Neural cell (in vitro differentiated cells): ENCODE results near the gene KISS1R. TPM values are rescaled to one million over a fixed set of nuclear protein-coding genes. Genes with fewer than 3 reads are reported as not detected.

Experiments used
- H2AFZ ChIP-seq: fragments of 200-600, 300-800 bp; sonication (generic), shearing (Covaris generic); 2 replicates; pipeline ENCODE4 v1.6.0; 2014; ENCODE audit warnings: low read depth, mild to moderate bottlenecking, antibody characterized with exemption, low read length, moderate library complexity
- H3F3A ChIP-seq: fragments of 200-600 bp; shearing (Covaris generic); 2 replicates; pipeline ENCODE4 v1.6.1; 2016; ENCODE audit warnings: mild to moderate bottlenecking, moderate library complexity, mixed read lengths, antibody characterized with exemption, low read length; ENCODE audit not compliant: insufficient read depth, poor library complexity, severe bottlenecking
- H3K27ac ChIP-seq: fragments of 200-600, 300-800 bp; sonication (generic), shearing (Covaris generic); 2 replicates; pipeline ENCODE4 v1.5.1; 2014; ENCODE audit warnings: mild to moderate bottlenecking, low read length, moderate library complexity
- H3K27me3 ChIP-seq: fragments of 300-800, 200-600 bp; sonication (generic), shearing (Covaris generic); 2 replicates; pipeline ENCODE4 v1.6.0; 2014; ENCODE audit warnings: mild to moderate bottlenecking, low read depth, low read length, moderate library complexity; ENCODE audit not compliant: insufficient read depth
- H3K36me3 ChIP-seq: fragments of 300-800, 200-600 bp; sonication (generic), shearing (Covaris generic); 2 replicates; pipeline ENCODE4 v1.5.1; 2014; ENCODE audit warnings: mild to moderate bottlenecking, antibody characterized with exemption, low read length, moderate library complexity; ENCODE audit not compliant: insufficient read depth
- H3K4me2 ChIP-seq: fragments of 300-800, 200-600 bp; sonication (generic), shearing (Covaris generic); 2 replicates; pipeline ENCODE4 v1.6.0; 2014; ENCODE audit warnings: mild to moderate bottlenecking, low read length
- H3K4me3 ChIP-seq: fragments of 300-800, 200-600 bp; sonication (generic), shearing (Covaris generic); 2 replicates; pipeline ENCODE4 v1.5.1; 2014; ENCODE audit warnings: mild to moderate bottlenecking, low read length, moderate library complexity
- H3K79me2 ChIP-seq: fragments of 200-600 bp; shearing (Covaris generic); replicated peaks from 2 replicates; pipeline ENCODE4 v1.6.0; 2014; ENCODE audit warnings: mild to moderate bottlenecking, low read length, moderate library complexity; ENCODE audit not compliant: insufficient read depth
- H3K9ac ChIP-seq: fragments of 300-800, 200-600 bp; sonication (generic), shearing (Covaris generic); 2 replicates; pipeline ENCODE4 v1.6.1; 2016; ENCODE audit warnings: mild to moderate bottlenecking, low read length, mixed read lengths
- H3K9me2 ChIP-seq: fragments of 200-600 bp; shearing (Covaris generic); 2 replicates; pipeline ENCODE4 v1.6.1; 2016; ENCODE audit warnings: mild to moderate bottlenecking, low read length, mixed read lengths; ENCODE audit not compliant: insufficient read depth
- H3K9me3 ChIP-seq: fragments of 200-600, 300-800 bp; sonication (generic), shearing (Covaris generic); 2 replicates; pipeline ENCODE4 v1.6.1; 2016; ENCODE audit warnings: mild to moderate bottlenecking, mixed run types, low read length, moderate library complexity, mixed read lengths
- H4K20me1 ChIP-seq: fragments of 200-600 bp; shearing (Covaris generic); 2 replicates; pipeline ENCODE4 v1.6.1; 2016; ENCODE audit warnings: mild to moderate bottlenecking, mixed run types; ENCODE audit not compliant: insufficient read depth
- EP300 ChIP-seq: fragments of 450-650 bp; conservative IDR thresholded peaks from 2 replicates; pipeline ENCODE4 v1.6.1; 2014; ENCODE audit warnings: antibody characterized with exemption, mild to moderate bottlenecking, moderate library complexity; ENCODE audit not compliant: poor library complexity, severe bottlenecking
- EZH2 ChIP-seq: fragments of 200-600, 300-800 bp; shearing (Covaris generic), sonication (generic); IDR thresholded peaks from 2 replicates; pipeline ENCODE4 v1.6.1; 2014; ENCODE audit warnings: antibody characterized with exemption, low read length, borderline replicate concordance, mild to moderate bottlenecking; ENCODE audit not compliant: insufficient read depth, poor library complexity, severe bottlenecking
- MXI1 ChIP-seq: fragments of 450-650 bp; conservative IDR thresholded peaks from 2 replicates; pipeline ENCODE4 v1.6.1; 2014; ENCODE audit warnings: antibody characterized with exemption, mild to moderate bottlenecking; ENCODE audit not compliant: poor library complexity, severe bottlenecking
- POLR2AphosphoS5 ChIP-seq: IDR thresholded peaks from 2 replicates; pipeline ENCODE4 v1.6.1; 2012
- RAD21 ChIP-seq: fragments of 450-650 bp; conservative IDR thresholded peaks from 2 replicates; pipeline ENCODE4 v1.6.1; 2014; ENCODE audit warnings: antibody characterized with exemption, mild to moderate bottlenecking, moderate library complexity
- SMC3 ChIP-seq: fragments of 450-650 bp; conservative IDR thresholded peaks from 2 replicates; pipeline ENCODE4 v1.6.1; 2014; ENCODE audit warnings: antibody characterized with exemption, mild to moderate bottlenecking, moderate library complexity; ENCODE audit not compliant: poor library complexity
- TAF1 ChIP-seq: IDR thresholded peaks from 2 replicates; pipeline ENCODE4 v1.6.1; 2012; ENCODE audit warnings: low read depth
- polyA plus RNA-seq: library from polyadenylated mRNA; depleted of rRNA; stranded (reverse); fragments of >200 nt; gene quantifications from 2 replicates; pipeline ENCODE4 v1.2.3, GENCODE V29; 2014
- TF ChIP-seq, protein P1 (sequence below): fragments of 450-650 bp; IDR thresholded peaks from 2 replicates; pipeline ENCODE4 v1.5.1; 2014; ENCODE audit warnings: antibody characterized with exemption, mild to moderate bottlenecking, moderate library complexity; ENCODE audit not compliant: poor library complexity, severe bottlenecking
- TF ChIP-seq, protein P2 (sequence below): IDR thresholded peaks from 2 replicates; pipeline ENCODE4 v1.6.1; 2012; ENCODE audit warnings: borderline replicate concordance

The KISS1R gene
- polyA plus RNA-seq, 1 donor from 2014 or later = 5.4 TPM

DNA sequence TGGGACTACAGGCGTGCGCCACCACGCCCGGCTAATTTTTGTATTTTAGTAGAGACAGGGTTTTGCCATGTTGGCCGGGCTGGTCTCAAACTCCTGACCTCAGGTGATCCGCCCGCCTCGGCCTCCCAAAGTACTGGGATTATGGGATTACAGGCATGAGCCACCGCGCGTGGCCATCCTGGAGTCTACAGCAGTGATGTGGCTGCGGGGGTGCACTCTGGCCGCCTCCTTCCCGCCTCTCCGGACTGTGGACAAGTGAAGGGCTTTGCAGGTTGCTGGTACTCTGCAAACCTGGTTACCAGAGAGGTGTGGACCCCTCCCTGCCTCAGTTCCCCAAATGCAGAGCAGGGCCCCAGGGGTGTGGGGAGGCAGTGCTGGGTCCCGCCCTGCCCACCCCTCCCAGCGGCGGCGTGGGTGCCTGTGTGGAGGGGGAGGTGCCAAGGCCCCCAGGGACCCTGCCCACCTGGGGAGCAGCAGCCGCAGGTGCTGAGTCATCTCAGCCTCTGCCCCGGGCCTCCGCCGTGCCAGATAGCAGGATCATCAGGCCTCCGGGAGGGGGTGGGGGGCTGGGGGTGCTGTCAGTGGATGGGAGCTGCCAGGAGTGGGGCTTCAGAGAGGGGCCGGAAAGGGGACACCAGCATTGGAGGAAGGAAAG is 31.8 kb downstream of the KISS1R start:
- Histone ChIP-seq H3K4me3 (no peak overlapping the region), H3K4me2 (no peak overlapping the region), H3K79me2 (no peaks in the 10 kb centered on the region), H3K9me2 (no peaks in the 10 kb centered on the region), H3K9me3 (no peaks in the 10 kb centered on the region), H3F3A (no peaks in the 10 kb centered on the region), H2AFZ (no peak overlapping the region), H3K36me3 (no peaks in the 10 kb centered on the region), H3K9ac (no peak overlapping the region), H4K20me1 (no peaks in the 10 kb centered on the region), H3K27me3 (no peaks in the 10 kb centered on the region), H3K27ac (no peak overlapping the region)
- TF ChIP-seq MXI1 (no peak), POLR2AphosphoS5 (no peak), RAD21 (no peak)
- TF ChIP-seq, protein P1, sequence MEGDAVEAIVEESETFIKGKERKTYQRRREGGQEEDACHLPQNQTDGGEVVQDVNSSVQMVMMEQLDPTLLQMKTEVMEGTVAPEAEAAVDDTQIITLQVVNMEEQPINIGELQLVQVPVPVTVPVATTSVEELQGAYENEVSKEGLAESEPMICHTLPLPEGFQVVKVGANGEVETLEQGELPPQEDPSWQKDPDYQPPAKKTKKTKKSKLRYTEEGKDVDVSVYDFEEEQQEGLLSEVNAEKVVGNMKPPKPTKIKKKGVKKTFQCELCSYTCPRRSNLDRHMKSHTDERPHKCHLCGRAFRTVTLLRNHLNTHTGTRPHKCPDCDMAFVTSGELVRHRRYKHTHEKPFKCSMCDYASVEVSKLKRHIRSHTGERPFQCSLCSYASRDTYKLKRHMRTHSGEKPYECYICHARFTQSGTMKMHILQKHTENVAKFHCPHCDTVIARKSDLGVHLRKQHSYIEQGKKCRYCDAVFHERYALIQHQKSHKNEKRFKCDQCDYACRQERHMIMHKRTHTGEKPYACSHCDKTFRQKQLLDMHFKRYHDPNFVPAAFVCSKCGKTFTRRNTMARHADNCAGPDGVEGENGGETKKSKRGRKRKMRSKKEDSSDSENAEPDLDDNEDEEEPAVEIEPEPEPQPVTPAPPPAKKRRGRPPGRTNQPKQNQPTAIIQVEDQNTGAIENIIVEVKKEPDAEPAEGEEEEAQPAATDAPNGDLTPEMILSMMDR = no peak

- TF ChIP-seq, protein P1 = no peak
- TF ChIP-seq EZH2 (no peak), EP300 (no peak), POLR2AphosphoS5 (no peak), TAF1 (no peak), MXI1 (no peak), RAD21 (no peak), SMC3 (no peak)
- TF ChIP-seq, protein P2, sequence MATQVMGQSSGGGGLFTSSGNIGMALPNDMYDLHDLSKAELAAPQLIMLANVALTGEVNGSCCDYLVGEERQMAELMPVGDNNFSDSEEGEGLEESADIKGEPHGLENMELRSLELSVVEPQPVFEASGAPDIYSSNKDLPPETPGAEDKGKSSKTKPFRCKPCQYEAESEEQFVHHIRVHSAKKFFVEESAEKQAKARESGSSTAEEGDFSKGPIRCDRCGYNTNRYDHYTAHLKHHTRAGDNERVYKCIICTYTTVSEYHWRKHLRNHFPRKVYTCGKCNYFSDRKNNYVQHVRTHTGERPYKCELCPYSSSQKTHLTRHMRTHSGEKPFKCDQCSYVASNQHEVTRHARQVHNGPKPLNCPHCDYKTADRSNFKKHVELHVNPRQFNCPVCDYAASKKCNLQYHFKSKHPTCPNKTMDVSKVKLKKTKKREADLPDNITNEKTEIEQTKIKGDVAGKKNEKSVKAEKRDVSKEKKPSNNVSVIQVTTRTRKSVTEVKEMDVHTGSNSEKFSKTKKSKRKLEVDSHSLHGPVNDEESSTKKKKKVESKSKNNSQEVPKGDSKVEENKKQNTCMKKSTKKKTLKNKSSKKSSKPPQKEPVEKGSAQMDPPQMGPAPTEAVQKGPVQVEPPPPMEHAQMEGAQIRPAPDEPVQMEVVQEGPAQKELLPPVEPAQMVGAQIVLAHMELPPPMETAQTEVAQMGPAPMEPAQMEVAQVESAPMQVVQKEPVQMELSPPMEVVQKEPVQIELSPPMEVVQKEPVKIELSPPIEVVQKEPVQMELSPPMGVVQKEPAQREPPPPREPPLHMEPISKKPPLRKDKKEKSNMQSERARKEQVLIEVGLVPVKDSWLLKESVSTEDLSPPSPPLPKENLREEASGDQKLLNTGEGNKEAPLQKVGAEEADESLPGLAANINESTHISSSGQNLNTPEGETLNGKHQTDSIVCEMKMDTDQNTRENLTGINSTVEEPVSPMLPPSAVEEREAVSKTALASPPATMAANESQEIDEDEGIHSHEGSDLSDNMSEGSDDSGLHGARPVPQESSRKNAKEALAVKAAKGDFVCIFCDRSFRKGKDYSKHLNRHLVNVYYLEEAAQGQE = no peak
- no peak overlapping the region for H2AFZ ChIP-seq
- H3K27ac ChIP-seq = no peak overlapping the region
- H4K20me1 ChIP-seq = no peaks in the 10 kb centered on the region
- H3K79me2 ChIP-seq = no peaks in the 10 kb centered on the region
- H3K36me3 ChIP-seq = no peaks in the 10 kb centered on the region
- H3K4me2 ChIP-seq = no peak overlapping the region
- H3K4me3 ChIP-seq = no peak overlapping the region
- H3F3A ChIP-seq = no peaks in the 10 kb centered on the region
- no peaks in the 10 kb centered on the region for H3K27me3 ChIP-seq
- H3K9me3 ChIP-seq = no peaks in the 10 kb centered on the region
- H3K9me2 ChIP-seq = no peaks in the 10 kb centered on the region
- H3K9ac ChIP-seq = no peak overlapping the region
These were observed 33.4 kb downstream of the KISS1R start for GRCh38 chr19:950352-951066.
